ENCODE measurements around the gene ARHGEF28.

ARHGEF28 gene

GRCh38 chr5:73958037-73958436 lies 332.0 kb downstream of the ARHGEF28 start:
- no peaks in the 10 kb centered on the region for H3K9me3 ChIP-seq (ENCODE audit: insufficient read depth, low read length)
- DNase-seq (ENCODE audit: low read depth, low spot score) = no peak
- H3K27me3 ChIP-seq (ENCODE audit: insufficient read depth, insufficient read length) = no peaks in the 10 kb centered on the region
- H3K9ac ChIP-seq (ENCODE audit: insufficient read length, low read depth) = no peak overlapping the region
- no peak for TF ChIP-seq SUZ12 (IDR thresholded peaks at IDR 0.05; ENCODE audit: extremely low read depth, insufficient read depth, insufficient read length)
- no peak for TF ChIP-seq ZNF274 (IDR thresholded peaks at IDR 0.05; ENCODE audit: low read depth, low read length)
- no peak for TF ChIP-seq YY1 (IDR thresholded peaks at IDR 0.05; ENCODE audit: insufficient read depth, insufficient read length)
- no peaks in the 10 kb centered on the region for H3K36me3 ChIP-seq (ENCODE audit: insufficient read depth, insufficient read length, low read length)
- H3K4me1 ChIP-seq (ENCODE audit: insufficient read depth, insufficient read length) = no peaks in the 10 kb centered on the region
- no peak overlapping the region for H3K4me3 ChIP-seq (ENCODE audit: insufficient read length, low read depth)

GRCh38 chr5:73960023-73960422 lies 334.0 kb downstream of the ARHGEF28 start:
- Histone ChIP-seq H3K36me3 (ENCODE audit: insufficient read depth, insufficient read length, low read length) (no peaks in the 10 kb centered on the region), H3K9me3 (ENCODE audit: insufficient read depth, low read length) (no peaks in the 10 kb centered on the region), H3K27me3 (ENCODE audit: insufficient read depth, insufficient read length) (no peaks in the 10 kb centered on the region), H3K9ac (ENCODE audit: insufficient read length, low read depth) (no peak overlapping the region), H3K4me1 (ENCODE audit: insufficient read depth, insufficient read length) (no peaks in the 10 kb centered on the region), H3K4me3 (ENCODE audit: insufficient read length, low read depth) (no peak overlapping the region)
- no peak for DNase-seq (ENCODE audit: low read depth, low spot score)
- TF ChIP-seq ZNF274 (IDR thresholded peaks at IDR 0.05; ENCODE audit: low read depth, low read length) = no peak
- TF ChIP-seq YY1 (IDR thresholded peaks at IDR 0.05; ENCODE audit: insufficient read depth, insufficient read length) = no peak
- no peak for TF ChIP-seq SUZ12 (IDR thresholded peaks at IDR 0.05; ENCODE audit: extremely low read depth, insufficient read depth, insufficient read length)

- Histone ChIP-seq H3K4me1 (ENCODE audit: insufficient read depth, insufficient read length) (no peaks in the 10 kb centered on the region), H3K9me3 (ENCODE audit: insufficient read depth, low read length) (no peaks in the 10 kb centered on the region), H3K4me3 (ENCODE audit: insufficient read length, low read depth) (no peak overlapping the region), H3K9ac (ENCODE audit: insufficient read length, low read depth) (no peak overlapping the region), H3K27me3 (ENCODE audit: insufficient read depth, insufficient read length) (no peaks in the 10 kb centered on the region), H3K36me3 (ENCODE audit: insufficient read depth, insufficient read length, low read length) (no peaks in the 10 kb centered on the region)
- no peak for DNase-seq (ENCODE audit: low read depth, low spot score)
- TF ChIP-seq YY1 (IDR thresholded peaks at IDR 0.05; ENCODE audit: insufficient read depth, insufficient read length) (no peak), ZNF274 (IDR thresholded peaks at IDR 0.05; ENCODE audit: low read depth, low read length) (no peak), SUZ12 (IDR thresholded peaks at IDR 0.05; ENCODE audit: extremely low read depth, insufficient read depth, insufficient read length) (no peak)
These were observed 334.4 kb downstream of the ARHGEF28 start for GRCh38 chr5:73960426-73960825.

GRCh38 chr5:73962801-73963425 lies 336.9 kb downstream of the ARHGEF28 start:
- Histone ChIP-seq H3K9me3 (ENCODE audit: insufficient read depth, low read length) (no peaks in the 10 kb centered on the region), H3K36me3 (ENCODE audit: insufficient read depth, insufficient read length, low read length) (no peaks in the 10 kb centered on the region), H3K27me3 (ENCODE audit: insufficient read depth, insufficient read length) (no peaks in the 10 kb centered on the region), H3K4me1 (ENCODE audit: insufficient read depth, insufficient read length) (no peaks in the 10 kb centered on the region), H3K9ac (ENCODE audit: insufficient read length, low read depth) (no peak overlapping the region), H3K4me3 (ENCODE audit: insufficient read length, low read depth) (no peak overlapping the region)
- DNase-seq (ENCODE audit: low read depth, low spot score) = no peak
- TF ChIP-seq ZNF274 (IDR thresholded peaks at IDR 0.05; ENCODE audit: low read depth, low read length) (no peak), YY1 (IDR thresholded peaks at IDR 0.05; ENCODE audit: insufficient read depth, insufficient read length) (no peak), SUZ12 (IDR thresholded peaks at IDR 0.05; ENCODE audit: extremely low read depth, insufficient read depth, insufficient read length) (no peak)

- Histone ChIP-seq H3K36me3 (ENCODE audit: insufficient read depth, insufficient read length, low read length) (no peaks in the 10 kb centered on the region), H3K9ac (ENCODE audit: insufficient read length, low read depth) (no peak overlapping the region), H3K4me1 (ENCODE audit: insufficient read depth, insufficient read length) (peaks cover 4% of the 10 kb centered on the region), H3K27me3 (ENCODE audit: insufficient read depth, insufficient read length) (no peaks in the 10 kb centered on the region), H3K9me3 (ENCODE audit: insufficient read depth, low read length) (no peaks in the 10 kb centered on the region), H3K4me3 (ENCODE audit: insufficient read length, low read depth) (no peak overlapping the region)
- no peak for DNase-seq (ENCODE audit: low read depth, low spot score)
- TF ChIP-seq SUZ12 (IDR thresholded peaks at IDR 0.05; ENCODE audit: extremely low read depth, insufficient read depth, insufficient read length) (no peak), ZNF274 (IDR thresholded peaks at IDR 0.05; ENCODE audit: low read depth, low read length) (no peak), YY1 (IDR thresholded peaks at IDR 0.05; ENCODE audit: insufficient read depth, insufficient read length) (no peak)
These were observed 338.4 kb downstream of the ARHGEF28 start for GRCh38 chr5:73964352-73964865.

- H3K4me3 ChIP-seq (ENCODE audit: insufficient read length, low read depth) = no peak overlapping the region
- no peaks in the 10 kb centered on the region for H3K36me3 ChIP-seq (ENCODE audit: insufficient read depth, insufficient read length, low read length)
- no peaks in the 10 kb centered on the region for H3K27me3 ChIP-seq (ENCODE audit: insufficient read depth, insufficient read length)
- TF ChIP-seq ZNF274 (IDR thresholded peaks at IDR 0.05; ENCODE audit: low read depth, low read length) (no peak), SUZ12 (IDR thresholded peaks at IDR 0.05; ENCODE audit: extremely low read depth, insufficient read depth, insufficient read length) (no peak), YY1 (IDR thresholded peaks at IDR 0.05; ENCODE audit: insufficient read depth, insufficient read length) (no peak)
- H3K9me3 ChIP-seq (ENCODE audit: insufficient read depth, low read length) = no peaks in the 10 kb centered on the region
- peaks cover 4% of the 10 kb centered on the region for H3K4me1 ChIP-seq (ENCODE audit: insufficient read depth, insufficient read length)
- no peak for DNase-seq (ENCODE audit: low read depth, low spot score)
- H3K9ac ChIP-seq (ENCODE audit: insufficient read length, low read depth) = no peak overlapping the region
These were observed 340.5 kb downstream of the ARHGEF28 start for GRCh38 chr5:73966451-73966850.

GRCh38 chr5:73967347-73967746 lies 341.4 kb downstream of the ARHGEF28 start:
- Histone ChIP-seq H3K4me1 (ENCODE audit: insufficient read depth, insufficient read length) (peaks cover 4% of the 10 kb centered on the region), H3K9me3 (ENCODE audit: insufficient read depth, low read length) (no peaks in the 10 kb centered on the region), H3K36me3 (ENCODE audit: insufficient read depth, insufficient read length, low read length) (no peaks in the 10 kb centered on the region), H3K9ac (ENCODE audit: insufficient read length, low read depth) (no peak overlapping the region), H3K4me3 (ENCODE audit: insufficient read length, low read depth) (no peak overlapping the region), H3K27me3 (ENCODE audit: insufficient read depth, insufficient read length) (no peaks in the 10 kb centered on the region)
- no peak for TF ChIP-seq ZNF274 (IDR thresholded peaks at IDR 0.05; ENCODE audit: low read depth, low read length)
- TF ChIP-seq SUZ12 (IDR thresholded peaks at IDR 0.05; ENCODE audit: extremely low read depth, insufficient read depth, insufficient read length) = no peak
- TF ChIP-seq YY1 (IDR thresholded peaks at IDR 0.05; ENCODE audit: insufficient read depth, insufficient read length) = no peak
- no peak for DNase-seq (ENCODE audit: low read depth, low spot score)
